C4-2B (cell line): ENCODE data around the gene SYN1.
"Not testable (repeated sequence)": the region's sequence is repeated elsewhere in the genome, so short reads cannot be mapped to it uniquely, and the experiment has no call there.

Source experiments
- ZFX ChIP-seq: fragments of 450-650 bp; IDR thresholded peaks from 2 replicates; pipeline ENCODE4 v1.6.1; 2017
- TF ChIP-seq, protein P1 (sequence below): fragments of 450-650 bp; conservative IDR thresholded peaks from 2 replicates; pipeline ENCODE4 v1.5.1; 2017; ENCODE audit warnings: mild to moderate bottlenecking

- TF ChIP-seq, protein P1, sequence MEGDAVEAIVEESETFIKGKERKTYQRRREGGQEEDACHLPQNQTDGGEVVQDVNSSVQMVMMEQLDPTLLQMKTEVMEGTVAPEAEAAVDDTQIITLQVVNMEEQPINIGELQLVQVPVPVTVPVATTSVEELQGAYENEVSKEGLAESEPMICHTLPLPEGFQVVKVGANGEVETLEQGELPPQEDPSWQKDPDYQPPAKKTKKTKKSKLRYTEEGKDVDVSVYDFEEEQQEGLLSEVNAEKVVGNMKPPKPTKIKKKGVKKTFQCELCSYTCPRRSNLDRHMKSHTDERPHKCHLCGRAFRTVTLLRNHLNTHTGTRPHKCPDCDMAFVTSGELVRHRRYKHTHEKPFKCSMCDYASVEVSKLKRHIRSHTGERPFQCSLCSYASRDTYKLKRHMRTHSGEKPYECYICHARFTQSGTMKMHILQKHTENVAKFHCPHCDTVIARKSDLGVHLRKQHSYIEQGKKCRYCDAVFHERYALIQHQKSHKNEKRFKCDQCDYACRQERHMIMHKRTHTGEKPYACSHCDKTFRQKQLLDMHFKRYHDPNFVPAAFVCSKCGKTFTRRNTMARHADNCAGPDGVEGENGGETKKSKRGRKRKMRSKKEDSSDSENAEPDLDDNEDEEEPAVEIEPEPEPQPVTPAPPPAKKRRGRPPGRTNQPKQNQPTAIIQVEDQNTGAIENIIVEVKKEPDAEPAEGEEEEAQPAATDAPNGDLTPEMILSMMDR: not testable (repeated sequence)
- TF ChIP-seq ZFX: not testable (repeated sequence)
Observed at GRCh38 chrX:47603125-47603524, 16.5 kb downstream of the SYN1 start.
